ENCODE measurements around the gene TSC22D2. TPM values are rescaled to one million over a fixed set of nuclear protein-coding genes. Genes with fewer than 3 reads are reported as not detected.
A peak's percentile ranks its signal among the peaks of the same experiment; 100 is the strongest.

The TSC22D2 gene
- polyA plus RNA-seq, 1 donor from 2014 or later, result 15.3 TPM

DNA sequence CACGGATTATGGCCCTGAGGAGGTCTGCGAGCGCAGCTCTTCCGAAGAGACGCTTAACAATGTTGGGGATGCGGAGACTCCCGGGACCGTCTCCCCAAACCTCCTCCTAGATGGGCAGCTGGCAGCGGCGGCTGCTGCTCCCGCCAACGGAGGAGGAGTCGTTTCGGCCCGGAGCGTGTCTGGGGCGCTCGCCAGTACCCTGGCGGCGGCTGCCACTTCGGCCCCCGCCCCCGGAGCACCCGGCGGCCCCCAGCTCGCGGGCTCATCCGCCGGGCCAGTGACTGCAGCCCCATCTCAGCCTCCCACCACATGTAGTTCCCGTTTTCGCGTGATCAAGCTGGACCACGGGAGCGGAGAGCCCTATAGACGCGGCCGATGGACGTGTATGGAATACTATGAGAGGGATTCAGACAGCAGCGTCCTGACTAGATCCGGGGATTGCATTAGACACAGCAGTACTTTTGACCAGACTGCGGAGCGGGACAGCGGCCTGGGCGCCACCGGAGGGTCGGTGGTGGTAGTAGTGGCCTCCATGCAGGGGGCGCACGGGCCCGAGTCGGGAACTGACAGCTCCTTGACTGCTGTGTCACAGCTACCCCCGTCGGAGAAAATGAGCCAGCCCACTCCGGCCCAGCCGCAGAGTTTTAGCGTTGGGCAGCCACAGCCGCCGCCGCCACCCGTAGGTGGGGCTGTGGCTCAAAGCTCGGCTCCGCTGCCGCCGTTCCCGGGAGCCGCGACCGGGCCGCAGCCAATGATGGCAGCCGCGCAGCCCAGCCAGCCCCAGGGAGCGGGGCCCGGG, 1.6 kb downstream of the TSC22D2 start:
- no peaks in the 10 kb centered on the region for H3K36me3 ChIP-seq (ENCODE audit: insufficient read depth, low read length)
- H3K79me2 ChIP-seq (replicated peaks; ENCODE audit: insufficient read depth, low read length), result peaks cover 46% of the 10 kb centered on the region
- H3K9ac ChIP-seq (ENCODE audit: low read length), result peak overlapping the region; percentile 95
- TF ChIP-seq EP300 (conservative IDR thresholded peaks at IDR 0.05; ENCODE audit: poor library complexity, severe bottlenecking), result no peak
- no peak for TF ChIP-seq EZH2 (IDR thresholded peaks at IDR 0.05; ENCODE audit: borderline replicate concordance, insufficient read depth, low read length, poor library complexity, severe bottlenecking)
- TF ChIP-seq SMC3 (conservative IDR thresholded peaks at IDR 0.05; ENCODE audit: poor library complexity), result peak; percentile 27
- peak; percentile 48 for TF ChIP-seq RAD21 (conservative IDR thresholded peaks at IDR 0.05)
- TF ChIP-seq, protein P1, sequence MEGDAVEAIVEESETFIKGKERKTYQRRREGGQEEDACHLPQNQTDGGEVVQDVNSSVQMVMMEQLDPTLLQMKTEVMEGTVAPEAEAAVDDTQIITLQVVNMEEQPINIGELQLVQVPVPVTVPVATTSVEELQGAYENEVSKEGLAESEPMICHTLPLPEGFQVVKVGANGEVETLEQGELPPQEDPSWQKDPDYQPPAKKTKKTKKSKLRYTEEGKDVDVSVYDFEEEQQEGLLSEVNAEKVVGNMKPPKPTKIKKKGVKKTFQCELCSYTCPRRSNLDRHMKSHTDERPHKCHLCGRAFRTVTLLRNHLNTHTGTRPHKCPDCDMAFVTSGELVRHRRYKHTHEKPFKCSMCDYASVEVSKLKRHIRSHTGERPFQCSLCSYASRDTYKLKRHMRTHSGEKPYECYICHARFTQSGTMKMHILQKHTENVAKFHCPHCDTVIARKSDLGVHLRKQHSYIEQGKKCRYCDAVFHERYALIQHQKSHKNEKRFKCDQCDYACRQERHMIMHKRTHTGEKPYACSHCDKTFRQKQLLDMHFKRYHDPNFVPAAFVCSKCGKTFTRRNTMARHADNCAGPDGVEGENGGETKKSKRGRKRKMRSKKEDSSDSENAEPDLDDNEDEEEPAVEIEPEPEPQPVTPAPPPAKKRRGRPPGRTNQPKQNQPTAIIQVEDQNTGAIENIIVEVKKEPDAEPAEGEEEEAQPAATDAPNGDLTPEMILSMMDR (IDR thresholded peaks at IDR 0.05; ENCODE audit: poor library complexity, severe bottlenecking), result peak; percentile 62
- no peak for TF ChIP-seq TAF1 (IDR thresholded peaks at IDR 0.05; ENCODE audit: low read depth)
- peak; percentile 2 for TF ChIP-seq MXI1 (conservative IDR thresholded peaks at IDR 0.05; ENCODE audit: poor library complexity, severe bottlenecking)
- no peak for TF ChIP-seq POLR2AphosphoS5 (IDR thresholded peaks at IDR 0.05)
- TF ChIP-seq, protein P2, sequence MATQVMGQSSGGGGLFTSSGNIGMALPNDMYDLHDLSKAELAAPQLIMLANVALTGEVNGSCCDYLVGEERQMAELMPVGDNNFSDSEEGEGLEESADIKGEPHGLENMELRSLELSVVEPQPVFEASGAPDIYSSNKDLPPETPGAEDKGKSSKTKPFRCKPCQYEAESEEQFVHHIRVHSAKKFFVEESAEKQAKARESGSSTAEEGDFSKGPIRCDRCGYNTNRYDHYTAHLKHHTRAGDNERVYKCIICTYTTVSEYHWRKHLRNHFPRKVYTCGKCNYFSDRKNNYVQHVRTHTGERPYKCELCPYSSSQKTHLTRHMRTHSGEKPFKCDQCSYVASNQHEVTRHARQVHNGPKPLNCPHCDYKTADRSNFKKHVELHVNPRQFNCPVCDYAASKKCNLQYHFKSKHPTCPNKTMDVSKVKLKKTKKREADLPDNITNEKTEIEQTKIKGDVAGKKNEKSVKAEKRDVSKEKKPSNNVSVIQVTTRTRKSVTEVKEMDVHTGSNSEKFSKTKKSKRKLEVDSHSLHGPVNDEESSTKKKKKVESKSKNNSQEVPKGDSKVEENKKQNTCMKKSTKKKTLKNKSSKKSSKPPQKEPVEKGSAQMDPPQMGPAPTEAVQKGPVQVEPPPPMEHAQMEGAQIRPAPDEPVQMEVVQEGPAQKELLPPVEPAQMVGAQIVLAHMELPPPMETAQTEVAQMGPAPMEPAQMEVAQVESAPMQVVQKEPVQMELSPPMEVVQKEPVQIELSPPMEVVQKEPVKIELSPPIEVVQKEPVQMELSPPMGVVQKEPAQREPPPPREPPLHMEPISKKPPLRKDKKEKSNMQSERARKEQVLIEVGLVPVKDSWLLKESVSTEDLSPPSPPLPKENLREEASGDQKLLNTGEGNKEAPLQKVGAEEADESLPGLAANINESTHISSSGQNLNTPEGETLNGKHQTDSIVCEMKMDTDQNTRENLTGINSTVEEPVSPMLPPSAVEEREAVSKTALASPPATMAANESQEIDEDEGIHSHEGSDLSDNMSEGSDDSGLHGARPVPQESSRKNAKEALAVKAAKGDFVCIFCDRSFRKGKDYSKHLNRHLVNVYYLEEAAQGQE (IDR thresholded peaks at IDR 0.05; ENCODE audit: borderline replicate concordance), result no peak
- H3K4me3 ChIP-seq (ENCODE audit: low read length), result peak overlapping the region; percentile 88
- H3K9me2 ChIP-seq (ENCODE audit: insufficient read depth, low read length), result no peaks in the 10 kb centered on the region
- H3K27ac ChIP-seq (ENCODE audit: low read length), result peak overlapping the region; percentile 96
- H3K9me3 ChIP-seq (ENCODE audit: low read length), result no peaks in the 10 kb centered on the region
- H2AFZ ChIP-seq (ENCODE audit: low read depth, low read length), result no peak overlapping the region
- peaks cover 9% of the 10 kb centered on the region for H3F3A ChIP-seq (ENCODE audit: insufficient read depth, low read length, poor library complexity, severe bottlenecking)
- peak overlapping the region; percentile 22 for H3K4me2 ChIP-seq (ENCODE audit: low read length)
- no peaks in the 10 kb centered on the region for H3K27me3 ChIP-seq (ENCODE audit: insufficient read depth, low read depth, low read length)
- peaks cover 44% of the 10 kb centered on the region for H4K20me1 ChIP-seq (ENCODE audit: insufficient read depth)

DNA sequence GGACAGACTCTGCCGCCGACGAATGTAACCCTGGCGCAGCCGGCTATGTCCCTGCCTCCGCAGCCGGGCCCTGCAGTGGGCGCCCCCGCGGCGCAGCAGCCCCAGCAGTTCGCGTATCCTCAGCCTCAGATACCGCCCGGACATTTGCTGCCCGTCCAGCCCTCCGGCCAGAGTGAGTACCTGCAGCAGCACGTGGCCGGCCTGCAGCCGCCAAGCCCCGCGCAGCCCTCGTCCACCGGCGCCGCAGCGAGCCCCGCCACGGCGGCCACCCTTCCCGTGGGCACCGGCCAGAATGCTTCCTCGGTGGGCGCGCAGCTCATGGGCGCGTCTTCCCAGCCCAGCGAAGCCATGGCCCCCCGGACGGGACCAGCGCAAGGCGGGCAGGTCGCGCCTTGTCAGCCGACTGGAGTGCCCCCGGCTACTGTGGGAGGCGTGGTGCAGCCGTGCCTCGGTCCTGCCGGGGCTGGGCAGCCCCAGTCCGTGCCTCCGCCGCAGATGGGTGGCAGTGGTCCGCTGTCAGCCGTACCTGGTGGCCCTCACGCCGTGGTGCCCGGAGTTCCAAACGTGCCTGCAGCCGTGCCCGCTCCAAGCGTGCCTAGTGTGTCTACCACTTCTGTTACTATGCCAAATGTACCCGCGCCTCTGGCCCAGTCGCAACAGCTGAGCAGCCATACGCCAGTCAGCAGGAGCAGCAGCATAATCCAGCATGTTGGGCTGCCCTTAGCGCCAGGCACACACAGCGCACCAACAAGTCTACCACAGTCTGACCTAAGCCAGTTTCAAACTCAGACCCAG, 2.4 kb downstream of the TSC22D2 start:
- peak overlapping the region; percentile 96 for H3K27ac ChIP-seq (ENCODE audit: low read length)
- H3K9ac ChIP-seq (ENCODE audit: low read length), result peak overlapping the region; percentile 95
- H3F3A ChIP-seq (ENCODE audit: insufficient read depth, low read length, poor library complexity, severe bottlenecking), result peaks cover 9% of the 10 kb centered on the region
- TF ChIP-seq, protein P1 (IDR thresholded peaks at IDR 0.05; ENCODE audit: poor library complexity, severe bottlenecking), result peak; percentile 8
- TF ChIP-seq, protein P2 (IDR thresholded peaks at IDR 0.05; ENCODE audit: borderline replicate concordance), result no peak
- TF ChIP-seq TAF1 (IDR thresholded peaks at IDR 0.05; ENCODE audit: low read depth) (no peak), MXI1 (conservative IDR thresholded peaks at IDR 0.05; ENCODE audit: poor library complexity, severe bottlenecking) (peak; percentile 66)
- peak overlapping the region; percentile 95 for H3K4me2 ChIP-seq (ENCODE audit: low read length)
- H2AFZ ChIP-seq (ENCODE audit: low read depth, low read length), result no peak overlapping the region
- H3K79me2 ChIP-seq (replicated peaks; ENCODE audit: insufficient read depth, low read length), result peaks cover 49% of the 10 kb centered on the region
- no peaks in the 10 kb centered on the region for H3K36me3 ChIP-seq (ENCODE audit: insufficient read depth, low read length)
- H3K9me3 ChIP-seq (ENCODE audit: low read length), result no peaks in the 10 kb centered on the region
- H3K9me2 ChIP-seq (ENCODE audit: insufficient read depth, low read length), result no peaks in the 10 kb centered on the region
- no peaks in the 10 kb centered on the region for H3K27me3 ChIP-seq (ENCODE audit: insufficient read depth, low read depth, low read length)
- H4K20me1 ChIP-seq (ENCODE audit: insufficient read depth), result peaks cover 44% of the 10 kb centered on the region
- peak overlapping the region; percentile 88 for H3K4me3 ChIP-seq (ENCODE audit: low read length)
